Measurements from ENCODE around the gene INF2. TPM values are rescaled to one million over a fixed set of nuclear protein-coding genes. Genes with fewer than 3 reads are reported as not detected.

The INF2 gene
- total and polyA plus RNA-seq, 2 experiments from 2014 or later, result 36.7 to 75.5 TPM

DNA sequence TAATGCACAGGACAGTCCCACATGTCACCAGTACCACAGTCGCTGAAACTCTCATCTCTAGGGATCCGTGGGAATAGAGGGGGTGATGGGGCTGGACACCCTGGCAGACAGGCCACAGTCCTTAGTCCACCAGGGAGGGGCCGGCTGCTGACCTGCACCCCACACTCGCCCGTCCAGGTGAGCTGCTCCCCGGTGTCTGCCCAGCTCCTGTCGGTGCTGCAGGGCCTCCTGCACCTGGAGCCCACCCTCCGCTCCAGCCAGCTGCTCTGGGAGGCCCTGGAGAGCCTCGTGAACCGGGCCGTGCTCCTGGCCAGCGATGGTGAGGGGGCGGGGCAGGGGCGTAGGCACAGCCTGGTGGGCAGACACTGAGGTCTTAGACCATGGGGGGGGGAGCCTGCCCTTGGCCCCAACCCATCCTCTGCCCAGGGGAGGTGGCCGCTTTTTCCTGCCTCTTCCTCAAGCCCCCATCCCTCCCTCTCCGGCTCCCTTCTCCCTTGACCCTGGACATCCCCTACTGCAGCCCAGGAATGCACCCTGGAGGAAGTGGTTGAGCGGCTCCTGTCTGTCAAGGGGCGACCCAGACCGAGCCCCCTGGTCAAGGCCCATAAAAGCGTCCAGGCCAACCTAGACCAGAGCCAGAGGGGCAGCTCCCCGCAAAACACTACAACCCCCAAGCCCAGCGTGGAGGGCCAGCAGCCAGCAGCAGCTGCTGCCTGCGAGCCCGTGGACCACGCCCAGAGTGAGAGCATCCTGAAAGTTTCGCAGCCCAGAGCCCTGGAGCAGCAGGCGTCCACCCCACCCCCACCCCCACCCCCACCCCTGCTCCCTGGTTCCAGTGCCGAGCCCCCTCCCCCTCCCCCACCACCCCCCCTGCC is 17.6 kb downstream of the INF2 start:
- Histone ChIP-seq H3K9me2 (ENCODE audit: insufficient read depth) (no peaks in the 10 kb centered on the region), H3K4me2 (peak overlapping the region; percentile 51), H3K4me1 (ENCODE audit: insufficient read depth) (0 out of 2 replicates have a peak, but pooled peaks cover 9% of the 10 kb centered on the region), H4K20me1 (replicated peaks; ENCODE audit: insufficient read depth) (no peaks in the 10 kb centered on the region), H3K4me3 (no peak overlapping the region), H3K36me3 (ENCODE audit: insufficient read depth) (peaks cover 12% of the 10 kb centered on the region; the same call in 1 of the 2 replicates), H3K27me3 (ENCODE audit: insufficient read depth) (no peaks in the 10 kb centered on the region), H3F3A (replicated peaks; ENCODE audit: low read depth) (no peaks in the 10 kb centered on the region), H3K79me2 (replicated peaks; ENCODE audit: insufficient read depth) (no peaks in the 10 kb centered on the region), H2AFZ (no peak overlapping the region), H3K27ac (ENCODE audit: low read depth) (no peak overlapping the region)
- peak; percentile 43 for DNase-seq (ENCODE audit: low spot score)
- peak; percentile 8; the same call in 2 of the 3 replicates for ATAC-seq
- Mint-ChIP-seq H3K4me3 (no peak overlapping the region), H3K27ac (no peak overlapping the region), H3K27me3 (ENCODE audit: insufficient read depth, low read depth, poor library complexity) (peaks cover 7% of the 10 kb centered on the region), H3K9me3 (peaks cover 19% of the 10 kb centered on the region), H3K36me3 (ENCODE audit: low read depth) (peaks cover 37% of the 10 kb centered on the region), H3K4me1 (peaks cover 9% of the 10 kb centered on the region; the same call in 2 of the 3 replicates)
- TF ChIP-seq, protein P1, sequence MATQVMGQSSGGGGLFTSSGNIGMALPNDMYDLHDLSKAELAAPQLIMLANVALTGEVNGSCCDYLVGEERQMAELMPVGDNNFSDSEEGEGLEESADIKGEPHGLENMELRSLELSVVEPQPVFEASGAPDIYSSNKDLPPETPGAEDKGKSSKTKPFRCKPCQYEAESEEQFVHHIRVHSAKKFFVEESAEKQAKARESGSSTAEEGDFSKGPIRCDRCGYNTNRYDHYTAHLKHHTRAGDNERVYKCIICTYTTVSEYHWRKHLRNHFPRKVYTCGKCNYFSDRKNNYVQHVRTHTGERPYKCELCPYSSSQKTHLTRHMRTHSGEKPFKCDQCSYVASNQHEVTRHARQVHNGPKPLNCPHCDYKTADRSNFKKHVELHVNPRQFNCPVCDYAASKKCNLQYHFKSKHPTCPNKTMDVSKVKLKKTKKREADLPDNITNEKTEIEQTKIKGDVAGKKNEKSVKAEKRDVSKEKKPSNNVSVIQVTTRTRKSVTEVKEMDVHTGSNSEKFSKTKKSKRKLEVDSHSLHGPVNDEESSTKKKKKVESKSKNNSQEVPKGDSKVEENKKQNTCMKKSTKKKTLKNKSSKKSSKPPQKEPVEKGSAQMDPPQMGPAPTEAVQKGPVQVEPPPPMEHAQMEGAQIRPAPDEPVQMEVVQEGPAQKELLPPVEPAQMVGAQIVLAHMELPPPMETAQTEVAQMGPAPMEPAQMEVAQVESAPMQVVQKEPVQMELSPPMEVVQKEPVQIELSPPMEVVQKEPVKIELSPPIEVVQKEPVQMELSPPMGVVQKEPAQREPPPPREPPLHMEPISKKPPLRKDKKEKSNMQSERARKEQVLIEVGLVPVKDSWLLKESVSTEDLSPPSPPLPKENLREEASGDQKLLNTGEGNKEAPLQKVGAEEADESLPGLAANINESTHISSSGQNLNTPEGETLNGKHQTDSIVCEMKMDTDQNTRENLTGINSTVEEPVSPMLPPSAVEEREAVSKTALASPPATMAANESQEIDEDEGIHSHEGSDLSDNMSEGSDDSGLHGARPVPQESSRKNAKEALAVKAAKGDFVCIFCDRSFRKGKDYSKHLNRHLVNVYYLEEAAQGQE (IDR thresholded peaks at IDR 0.05; ENCODE audit: unreplicated experiment), result no peak
- 0 out of 2 replicates have a peak, but pooled peaks have one; percentile 16 for TF ChIP-seq POLR2AphosphoS5 (IDR thresholded peaks at IDR 0.05; ENCODE audit: low read depth)
- TF ChIP-seq ZNF114 (CRISPR knock-in tag; IDR thresholded peaks at IDR 0.05), result no peak
- TF ChIP-seq, protein P2, sequence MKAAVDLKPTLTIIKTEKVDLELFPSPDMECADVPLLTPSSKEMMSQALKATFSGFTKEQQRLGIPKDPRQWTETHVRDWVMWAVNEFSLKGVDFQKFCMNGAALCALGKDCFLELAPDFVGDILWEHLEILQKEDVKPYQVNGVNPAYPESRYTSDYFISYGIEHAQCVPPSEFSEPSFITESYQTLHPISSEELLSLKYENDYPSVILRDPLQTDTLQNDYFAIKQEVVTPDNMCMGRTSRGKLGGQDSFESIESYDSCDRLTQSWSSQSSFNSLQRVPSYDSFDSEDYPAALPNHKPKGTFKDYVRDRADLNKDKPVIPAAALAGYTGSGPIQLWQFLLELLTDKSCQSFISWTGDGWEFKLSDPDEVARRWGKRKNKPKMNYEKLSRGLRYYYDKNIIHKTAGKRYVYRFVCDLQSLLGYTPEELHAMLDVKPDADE (IDR thresholded peaks at IDR 0.05), result no peak
- TF ChIP-seq JUNB (IDR thresholded peaks at IDR 0.05; ENCODE audit: unreplicated experiment), result no peak
- no peak for TF ChIP-seq EZH2 (IDR thresholded peaks at IDR 0.05; ENCODE audit: low read depth, unreplicated experiment)
- TF ChIP-seq STAT1 (IDR thresholded peaks at IDR 0.05; ENCODE audit: unreplicated experiment), result no peak
- no peak for TF ChIP-seq CREB1 (CRISPR knock-in tag; IDR thresholded peaks at IDR 0.05; ENCODE audit: low read depth)
